Retina (tissue), 1 donor: ENCODE measurements around the gene WNT9B.

Experiments used
- DNase-seq: peaks from one replicate; pipeline ENCODE4 v3.0.0-alpha.2; 2016

Gene WNT9B

DNA sequence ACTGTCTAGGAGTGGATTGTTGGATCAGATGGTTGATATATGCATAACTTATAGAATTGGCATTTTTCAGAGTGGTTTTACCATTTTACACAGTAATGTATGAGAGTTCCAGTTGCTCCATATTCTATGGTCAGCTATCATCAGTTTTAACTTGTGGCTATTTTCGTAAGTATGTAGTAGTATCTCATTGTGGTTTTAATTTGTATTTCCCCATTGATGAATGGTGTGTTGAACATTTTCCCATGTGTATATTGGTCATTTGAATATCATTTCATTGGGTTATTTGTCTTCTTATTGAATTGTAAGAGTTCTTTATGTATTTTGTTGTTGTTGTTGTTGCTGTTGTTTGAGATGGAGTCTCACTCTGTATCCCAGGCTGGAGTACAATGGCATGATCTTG is 6.2 kb downstream of the WNT9B start:
- DNase-seq: no peak

GRCh38 chr17:46859996-46860395 is 8.6 kb downstream of the WNT9B start:
- no peak for DNase-seq

- no peak for DNase-seq
These were observed 11.6 kb downstream of the WNT9B start for GRCh38 chr17:46862949-46863348.

DNA sequence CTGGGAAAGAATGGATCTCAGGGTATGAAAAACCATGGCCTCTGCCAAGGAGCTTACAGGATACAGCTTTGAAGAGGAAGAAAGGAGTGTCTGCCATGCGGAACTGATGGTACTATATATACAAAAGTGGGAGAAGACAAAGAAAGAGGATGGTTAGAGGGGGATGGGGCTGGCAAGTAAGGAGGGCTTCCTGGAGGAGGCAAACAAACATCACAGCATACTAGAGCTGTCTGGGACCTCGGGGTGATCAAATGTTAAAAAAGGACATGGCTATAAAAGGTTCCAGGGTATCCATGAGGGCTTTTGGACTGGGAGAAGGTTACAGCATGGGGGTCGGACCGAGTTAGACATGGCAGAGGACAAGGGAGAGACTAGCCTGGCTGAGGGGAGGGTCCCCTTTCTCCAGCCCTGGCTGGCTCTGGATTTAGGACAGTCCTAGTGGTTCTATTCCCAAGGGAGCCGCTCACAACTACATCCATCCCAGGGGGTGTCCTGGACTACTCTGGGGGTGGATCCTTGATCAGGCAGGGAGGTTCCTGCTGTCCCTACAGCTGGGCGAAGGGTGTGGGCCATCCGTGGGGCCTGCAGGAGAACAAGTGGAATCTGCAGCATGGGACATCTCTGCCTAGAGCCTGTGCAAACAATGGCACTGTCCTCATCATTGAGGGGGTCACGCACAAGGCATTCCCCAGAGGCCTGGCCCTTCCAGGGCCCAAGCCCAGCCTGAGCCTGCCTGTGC is 12.2 kb downstream of the WNT9B start:
- DNase-seq: no peak

GRCh38 chr17:46865100-46865499 is 13.7 kb downstream of the WNT9B start:
- DNase-seq: no peak

- no peak for DNase-seq
These were observed 14.9 kb downstream of the WNT9B start for GRCh38 chr17:46866325-46866724.

DNA sequence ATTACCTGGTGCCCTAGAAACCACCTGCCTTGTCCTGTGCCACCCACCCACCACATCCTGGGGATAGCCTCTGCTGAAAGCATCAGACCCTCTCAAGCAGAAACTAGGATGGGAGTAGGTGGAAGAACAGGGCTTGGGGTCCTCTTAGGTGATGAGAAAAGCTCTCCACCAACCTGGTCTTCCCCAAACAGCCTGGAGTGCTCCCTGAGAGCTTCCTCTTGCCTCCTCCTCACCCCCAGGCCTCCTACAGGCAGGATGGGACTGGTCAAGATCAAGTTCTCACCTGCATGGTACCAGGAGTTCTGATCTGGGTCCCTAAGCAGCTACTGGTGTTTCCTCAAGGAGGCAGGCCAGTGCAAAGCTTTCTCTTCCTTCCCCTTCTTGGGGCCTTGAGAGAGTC is 15.4 kb downstream of the WNT9B start:
- no peak for DNase-seq

- DNase-seq: no peak
These were observed 17.4 kb downstream of the WNT9B start for GRCh38 chr17:46868689-46869187.

- DNase-seq: no peak
These were observed 17.9 kb downstream of the WNT9B start for GRCh38 chr17:46869296-46869695.

- DNase-seq: no peak
These were observed 18.8 kb downstream of the WNT9B start for GRCh38 chr17:46869975-46870803.

- no peak for DNase-seq
These were observed 21.0 kb downstream of the WNT9B start for GRCh38 chr17:46872421-46872820.

- DNase-seq: no peak
These were observed 22.7 kb downstream of the WNT9B start for GRCh38 chr17:46873941-46874645.

- DNase-seq: no peak
These were observed 23.5 kb downstream of the WNT9B start for GRCh38 chr17:46874906-46875305.

GRCh38 chr17:46875849-46876352 is 24.5 kb downstream of the WNT9B start:
- no peak for DNase-seq

DNA sequence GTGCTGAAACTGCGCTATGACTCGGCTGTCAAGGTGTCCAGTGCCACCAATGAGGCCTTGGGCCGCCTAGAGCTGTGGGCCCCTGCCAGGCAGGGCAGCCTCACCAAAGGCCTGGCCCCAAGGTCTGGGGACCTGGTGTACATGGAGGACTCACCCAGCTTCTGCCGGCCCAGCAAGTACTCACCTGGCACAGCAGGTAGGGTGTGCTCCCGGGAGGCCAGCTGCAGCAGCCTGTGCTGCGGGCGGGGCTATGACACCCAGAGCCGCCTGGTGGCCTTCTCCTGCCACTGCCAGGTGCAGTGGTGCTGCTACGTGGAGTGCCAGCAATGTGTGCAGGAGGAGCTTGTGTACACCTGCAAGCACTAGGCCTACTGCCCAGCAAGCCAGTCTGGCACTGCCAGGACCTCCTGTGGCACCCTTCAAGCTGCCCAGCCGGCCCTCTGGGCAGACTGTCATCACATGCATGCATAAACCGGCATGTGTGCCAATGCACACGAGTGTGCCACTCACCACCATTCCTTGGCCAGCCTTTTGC is 25.0 kb downstream of the WNT9B start:
- no peak for DNase-seq

- no peak for DNase-seq
These were observed 25.5 kb downstream of the WNT9B start for GRCh38 chr17:46876926-46877325.

DNA sequence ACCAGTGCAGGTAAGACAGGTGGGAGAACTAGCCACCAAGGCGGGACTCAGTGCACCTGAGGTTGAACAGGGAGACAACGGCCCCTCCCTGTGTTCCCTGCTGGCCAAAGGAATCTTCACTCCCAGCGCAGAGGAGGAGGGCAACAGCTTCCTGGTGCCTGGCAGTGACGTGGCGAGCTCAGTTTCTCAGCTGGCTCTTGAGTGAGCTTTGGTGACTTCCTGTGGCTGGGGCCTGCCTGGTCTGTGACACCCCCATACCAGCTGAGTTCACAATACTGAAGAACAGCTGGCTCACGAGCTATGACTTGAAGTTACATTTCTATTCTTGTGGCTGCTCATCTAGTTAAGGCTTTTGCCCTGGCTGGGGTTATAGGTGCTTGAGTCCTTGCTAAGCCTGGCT is 26.1 kb downstream of the WNT9B start:
- no peak for DNase-seq

GRCh38 chr17:46878055-46878454 is 26.7 kb downstream of the WNT9B start:
- no peak for DNase-seq

DNA sequence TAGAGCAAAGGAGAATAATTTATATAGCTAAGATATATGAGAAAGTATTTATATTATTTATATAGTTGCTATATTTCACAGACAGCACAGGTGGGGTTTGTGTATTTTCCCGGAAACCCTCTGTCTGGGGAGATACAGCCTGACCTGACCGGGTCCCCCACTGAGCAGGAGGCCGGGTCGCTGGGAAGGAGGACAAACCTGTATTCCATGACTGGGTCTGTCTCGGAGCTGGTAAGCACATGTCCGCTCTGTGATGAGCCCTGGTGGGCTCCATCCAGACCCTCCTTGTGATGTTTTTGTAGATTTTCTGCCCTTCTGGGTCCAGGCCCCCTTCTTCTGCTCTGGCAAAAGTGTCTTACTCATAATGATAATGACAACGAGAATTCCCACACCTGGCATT is 27.7 kb downstream of the WNT9B start:
- no peak for DNase-seq

- DNase-seq: no peak
These were observed 29.6 kb downstream of the WNT9B start for GRCh38 chr17:46881015-46881414.

DNA sequence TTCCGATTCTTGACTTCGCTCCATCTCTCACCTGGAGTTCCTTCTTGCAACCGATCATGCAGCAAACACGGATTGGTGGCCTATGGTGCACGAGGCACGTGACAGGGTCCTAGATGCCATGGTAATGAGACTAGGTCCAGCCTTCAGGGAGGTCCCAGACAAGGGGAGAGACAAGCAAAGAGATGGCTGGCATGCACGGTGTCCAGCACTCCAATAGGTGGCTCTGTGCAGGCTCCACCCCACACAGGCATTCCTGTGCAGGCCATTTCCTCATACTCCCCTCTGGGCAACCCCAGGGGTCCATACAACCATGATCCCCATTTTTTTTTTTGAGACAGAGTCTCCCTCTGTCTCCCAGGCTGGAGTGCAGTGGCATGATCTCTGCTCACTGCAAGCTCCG is 31.3 kb downstream of the WNT9B start:
- DNase-seq: no peak

- peak; percentile 30 for DNase-seq
These were observed 32.6 kb downstream of the WNT9B start for GRCh38 chr17:46883871-46884520.
